Raji (cell line): ENCODE measurements around the gene FAM53A.

ENCODE experiments used
- POLR2A ChIP-seq: IDR thresholded peaks from 2 replicates; pipeline ENCODE4 v1.6.1; 2011; ENCODE audit warnings: low read depth, low read length, control low read depth; ENCODE audit not compliant: insufficient read depth

Gene FAM53A

DNA sequence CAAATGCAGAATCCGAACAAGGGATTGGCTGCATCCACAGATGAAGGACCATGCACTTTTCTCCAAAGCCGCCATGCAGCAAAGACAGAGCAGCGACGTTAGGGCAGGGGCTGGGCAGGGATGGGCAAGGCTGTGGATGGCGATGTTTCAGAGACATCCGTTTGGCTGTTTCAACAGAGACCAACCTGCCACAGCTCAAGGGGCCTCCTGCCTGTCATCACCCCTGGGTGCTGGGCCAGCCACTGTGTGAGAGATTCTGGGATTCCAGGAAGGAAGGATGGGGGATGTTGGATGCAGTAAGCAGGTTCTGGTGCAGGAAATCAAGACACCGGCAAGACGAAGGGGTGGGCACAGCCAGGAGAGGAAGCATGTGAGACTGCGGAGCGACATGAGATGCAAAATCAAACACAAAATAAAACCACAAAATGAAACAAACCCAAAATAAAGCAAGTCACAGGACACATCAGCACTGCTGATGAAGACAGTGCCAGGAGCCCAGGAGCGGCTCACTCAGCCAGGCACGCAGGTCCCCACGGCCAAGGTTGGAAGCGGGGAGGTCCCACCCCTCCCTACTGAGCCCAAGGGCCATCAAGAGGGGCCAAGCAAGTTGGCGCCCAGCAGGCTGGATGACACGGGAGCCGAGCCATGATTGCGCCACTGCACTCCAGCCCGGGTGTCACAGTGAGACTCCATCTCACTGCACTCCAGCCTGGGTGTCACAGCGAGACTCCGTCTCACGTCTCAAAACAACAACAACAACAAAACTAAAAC lies 68.1 kb downstream of the FAM53A start:
- no peak for TF ChIP-seq POLR2A

DNA sequence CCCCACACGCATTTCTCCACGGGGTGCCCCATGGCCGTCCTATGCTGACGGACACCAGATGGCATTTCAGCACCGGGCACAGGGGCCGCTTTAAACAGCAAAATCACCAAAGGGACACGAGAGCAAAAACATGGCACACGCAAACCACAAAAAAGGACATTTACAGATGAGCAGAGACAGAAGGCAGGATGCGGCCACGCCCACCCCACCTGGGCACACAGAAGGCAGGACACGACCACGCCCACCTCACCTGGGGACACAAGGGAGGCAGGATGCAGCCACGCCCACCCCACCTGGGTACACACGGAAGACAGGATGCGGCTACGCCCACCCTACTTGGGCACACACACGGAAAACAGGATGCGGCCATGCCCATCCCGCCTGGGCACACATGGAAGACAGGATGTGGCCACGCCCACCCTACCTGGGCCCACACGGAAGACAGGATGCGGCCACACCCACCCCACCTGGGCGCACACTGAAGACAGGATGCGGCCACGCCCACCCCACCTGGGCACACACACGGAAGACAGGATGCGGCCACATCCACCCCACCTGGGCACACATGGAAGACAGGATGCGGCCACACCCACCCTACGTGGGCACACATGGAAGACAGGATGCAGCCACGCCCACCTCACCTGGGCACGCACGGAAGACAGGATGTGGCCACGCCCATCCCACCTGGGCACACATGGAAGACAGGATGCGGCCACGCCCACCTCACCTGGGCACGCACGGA lies 69.1 kb downstream of the FAM53A start:
- no peak for TF ChIP-seq POLR2A

DNA sequence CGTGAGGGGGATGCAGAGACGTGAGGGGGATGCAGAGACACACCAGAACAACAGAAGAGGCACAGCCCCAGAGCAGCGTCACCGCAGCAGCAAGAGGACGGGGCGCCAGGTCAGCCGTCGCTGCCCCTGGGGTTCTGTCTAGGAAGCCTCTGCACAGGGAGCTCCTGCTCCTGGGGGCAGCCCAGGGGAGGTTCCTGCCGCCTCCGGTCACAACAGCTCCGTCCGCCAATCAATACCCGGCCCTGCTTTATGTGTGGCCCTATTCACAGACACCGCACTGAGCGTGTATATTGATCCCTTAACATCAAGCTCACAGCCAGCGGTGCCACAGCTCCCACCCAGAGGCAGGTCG lies 69.6 kb downstream of the FAM53A start:
- no peak for TF ChIP-seq POLR2A

DNA sequence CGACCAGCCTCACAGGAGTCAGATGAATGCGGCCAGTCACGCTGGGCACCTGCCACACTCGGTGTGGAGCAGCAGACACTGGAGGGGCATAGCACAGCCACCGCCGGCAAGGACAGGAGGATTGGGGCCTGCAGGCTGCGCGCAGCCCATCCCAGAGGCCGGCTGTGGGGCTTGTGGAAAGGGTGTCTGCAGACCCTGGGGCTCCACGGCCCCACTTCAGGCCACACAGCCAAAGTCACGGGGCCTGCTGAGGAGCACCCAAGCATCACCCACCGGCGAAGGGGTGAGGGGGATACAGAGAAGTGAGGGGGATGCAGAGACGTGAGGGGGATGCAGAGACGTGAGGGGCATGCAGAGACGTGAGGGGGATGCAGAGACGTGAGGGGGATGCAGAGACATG lies 70.1 kb downstream of the FAM53A start:
- TF ChIP-seq POLR2A: no peak

DNA sequence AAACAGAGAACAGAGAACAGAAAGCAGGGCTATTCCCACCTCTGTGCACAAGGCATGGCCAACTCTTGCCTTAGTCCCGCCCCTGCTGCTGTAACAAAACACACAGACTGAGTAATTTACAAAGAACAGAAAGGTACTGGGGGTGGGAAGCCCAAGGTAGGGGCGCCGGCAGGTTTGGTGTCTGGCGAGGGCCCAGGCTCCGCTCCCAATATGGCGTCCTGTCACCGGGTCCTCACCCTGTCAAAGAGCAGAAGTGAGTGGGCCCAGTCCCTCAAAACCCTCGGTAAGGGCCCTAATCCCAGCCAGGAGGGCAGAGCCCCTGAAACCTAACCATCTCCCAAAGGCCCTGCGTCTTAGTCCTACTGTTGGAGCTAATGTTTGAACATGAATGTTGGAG lies 71.0 kb downstream of the FAM53A start:
- TF ChIP-seq POLR2A: no peak

DNA sequence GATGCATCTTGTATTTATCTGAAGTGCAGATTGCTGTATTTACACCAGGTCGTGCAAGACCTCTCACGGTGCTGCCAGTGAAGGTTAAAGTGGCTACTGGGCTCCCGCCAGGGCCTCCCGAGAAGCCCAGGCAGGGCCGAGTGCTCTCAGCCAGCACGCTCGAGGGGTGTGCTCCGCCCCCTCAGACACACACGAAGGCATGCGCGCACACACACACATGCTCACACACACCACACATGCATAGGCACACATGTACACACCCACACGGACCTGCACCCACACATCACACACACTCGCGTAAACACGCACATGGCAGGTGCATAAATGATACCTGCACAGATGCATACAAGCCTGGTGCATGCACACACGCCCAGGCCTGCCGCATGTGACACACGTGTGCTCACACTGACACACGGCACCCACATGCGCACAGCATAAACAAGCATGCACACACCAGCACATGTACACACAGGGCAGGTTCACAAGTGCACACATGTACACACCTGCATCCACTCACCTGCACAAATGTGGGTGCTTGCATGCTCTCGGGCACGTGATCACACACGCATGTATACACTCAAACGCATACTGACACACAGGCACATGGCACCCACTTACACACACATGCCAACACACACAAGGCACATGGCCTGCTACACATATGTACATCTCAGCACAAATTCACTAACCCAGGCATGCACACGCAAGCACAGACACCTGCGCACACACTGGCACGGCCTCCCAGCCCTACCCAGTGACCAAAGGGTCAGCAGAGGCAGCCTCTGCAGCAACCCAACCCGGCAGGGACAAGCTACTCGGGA lies 71.6 kb downstream of the FAM53A start:
- TF ChIP-seq POLR2A: no peak

DNA sequence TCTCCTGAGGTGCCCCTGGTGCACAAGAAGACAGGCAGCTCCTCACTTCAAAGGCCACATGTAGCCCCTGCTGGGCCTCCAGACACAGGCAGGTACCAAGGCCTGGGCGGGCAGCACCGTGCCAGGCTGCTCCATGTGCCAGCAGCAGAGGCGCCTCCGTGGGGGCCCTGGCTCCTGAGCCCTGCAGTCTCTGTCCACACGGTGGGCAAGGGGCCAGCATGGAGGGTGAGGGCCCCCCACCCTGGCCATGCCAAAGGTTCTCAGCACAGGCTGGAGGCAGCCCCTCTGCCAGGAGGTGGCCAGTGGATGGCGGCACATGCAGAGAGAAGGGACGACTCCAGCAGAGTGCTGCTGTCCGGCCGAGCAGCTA lies 72.6 kb downstream of the FAM53A start:
- no peak for TF ChIP-seq POLR2A

DNA sequence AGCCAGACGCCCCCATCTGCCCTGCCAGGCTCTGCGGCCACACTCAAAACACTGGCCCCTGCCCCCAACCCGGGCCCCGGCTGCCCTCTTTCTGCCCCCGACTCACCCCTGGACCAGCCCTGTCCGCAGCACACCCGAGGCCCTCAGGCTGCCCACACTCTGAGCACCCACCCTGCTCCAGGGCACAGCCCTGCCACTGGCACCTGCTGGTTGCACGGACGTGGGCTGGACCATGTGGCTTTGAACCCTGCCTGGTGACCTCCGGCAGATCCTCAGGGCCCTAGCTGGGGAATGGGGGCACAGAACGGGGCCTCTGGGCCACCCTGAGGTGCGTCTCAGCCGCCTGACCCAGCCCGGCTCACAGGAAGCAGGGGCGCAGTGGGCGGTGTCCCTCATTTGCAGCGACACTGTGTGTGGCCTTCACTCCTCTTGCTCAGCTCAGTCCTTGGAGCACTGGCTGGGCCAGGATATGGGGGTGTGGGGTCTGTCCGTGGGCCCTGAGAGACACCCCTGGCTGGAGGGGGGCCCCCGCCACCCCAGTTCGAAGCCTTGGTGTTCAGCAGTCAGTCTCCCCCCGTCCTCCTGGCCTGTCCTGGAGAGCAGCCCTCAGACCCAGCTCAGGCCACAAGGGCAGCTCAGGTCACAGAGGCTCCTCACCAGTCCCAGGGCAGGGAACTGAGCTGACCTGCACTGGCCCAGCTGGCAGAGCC lies 73.2 kb downstream of the FAM53A start:
- no peak for TF ChIP-seq POLR2A

DNA sequence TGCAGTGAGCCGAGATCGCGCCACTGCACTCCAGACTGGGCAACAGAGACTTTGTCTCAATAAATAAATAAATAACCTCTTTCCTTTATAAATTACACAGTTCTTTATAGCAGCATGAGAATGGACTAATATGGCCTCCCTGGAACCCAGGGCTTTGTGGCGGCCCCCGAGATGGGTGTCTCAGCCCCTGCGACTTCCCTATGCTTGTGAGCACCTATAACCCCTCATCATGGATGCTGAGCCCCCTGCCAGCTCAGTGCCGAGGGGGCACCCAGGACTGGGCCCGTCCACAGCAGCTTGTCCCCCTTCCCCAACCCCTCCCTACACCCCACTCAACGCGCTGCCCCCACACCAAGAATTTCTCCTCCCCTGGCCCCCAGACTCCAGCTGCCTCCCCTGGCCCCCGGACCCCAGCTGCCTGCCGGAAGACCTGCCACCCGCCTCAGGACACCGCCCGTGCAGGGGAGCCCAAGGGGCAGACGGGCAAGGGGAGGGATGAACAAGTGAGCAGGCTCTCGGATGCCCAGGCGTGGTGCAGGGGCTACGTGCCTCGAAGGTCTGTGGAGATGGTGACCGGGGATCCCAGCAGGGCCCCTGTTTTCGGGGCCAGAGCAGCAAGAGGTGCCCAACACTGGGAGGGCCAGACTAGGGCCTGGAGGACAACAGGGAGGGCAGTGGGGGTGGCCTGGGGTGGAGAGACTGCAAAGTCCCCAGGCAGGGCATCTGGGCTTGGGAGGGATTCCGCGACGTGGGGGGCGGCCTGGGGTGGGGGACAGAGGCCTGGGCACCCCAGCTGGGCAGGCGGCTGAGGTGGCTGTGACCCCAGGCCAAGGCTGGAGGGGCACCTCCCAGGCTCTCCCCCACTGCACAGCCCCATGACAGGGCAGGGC lies 74.0 kb downstream of the FAM53A start:
- no peak for TF ChIP-seq POLR2A

DNA sequence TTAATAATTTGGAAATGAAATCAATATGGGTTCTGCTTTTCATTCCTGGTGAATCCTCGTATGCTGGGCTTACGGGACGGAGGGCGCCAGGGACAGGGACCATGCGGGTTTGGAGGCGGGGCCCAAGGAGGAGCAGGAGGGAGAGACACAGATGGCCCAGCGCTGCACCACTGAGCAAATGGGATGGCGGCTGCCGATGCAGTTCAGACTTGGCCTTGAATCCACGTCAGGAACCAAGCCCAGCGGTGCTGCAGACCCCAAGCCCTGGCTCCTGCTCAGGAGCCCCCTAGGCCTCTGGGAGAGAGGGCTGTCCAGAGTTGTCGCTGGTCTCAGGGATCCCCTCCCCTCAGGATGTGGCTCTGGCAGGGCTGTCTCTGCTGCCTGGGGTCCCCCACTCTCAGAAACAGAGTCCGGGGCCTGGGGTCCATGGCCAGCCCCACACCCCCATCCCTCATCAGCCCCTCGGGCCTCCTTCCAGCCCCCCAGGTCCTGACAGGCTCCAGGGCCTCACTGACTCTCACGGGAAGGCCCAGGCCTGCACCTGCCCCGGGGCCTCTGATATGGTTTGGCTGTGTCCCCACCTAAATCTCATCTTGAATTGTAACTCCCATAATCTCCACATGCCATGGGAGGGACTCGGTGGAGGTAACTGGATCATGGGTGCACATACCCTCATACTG lies 75.2 kb downstream of the FAM53A start:
- no peak for TF ChIP-seq POLR2A

DNA sequence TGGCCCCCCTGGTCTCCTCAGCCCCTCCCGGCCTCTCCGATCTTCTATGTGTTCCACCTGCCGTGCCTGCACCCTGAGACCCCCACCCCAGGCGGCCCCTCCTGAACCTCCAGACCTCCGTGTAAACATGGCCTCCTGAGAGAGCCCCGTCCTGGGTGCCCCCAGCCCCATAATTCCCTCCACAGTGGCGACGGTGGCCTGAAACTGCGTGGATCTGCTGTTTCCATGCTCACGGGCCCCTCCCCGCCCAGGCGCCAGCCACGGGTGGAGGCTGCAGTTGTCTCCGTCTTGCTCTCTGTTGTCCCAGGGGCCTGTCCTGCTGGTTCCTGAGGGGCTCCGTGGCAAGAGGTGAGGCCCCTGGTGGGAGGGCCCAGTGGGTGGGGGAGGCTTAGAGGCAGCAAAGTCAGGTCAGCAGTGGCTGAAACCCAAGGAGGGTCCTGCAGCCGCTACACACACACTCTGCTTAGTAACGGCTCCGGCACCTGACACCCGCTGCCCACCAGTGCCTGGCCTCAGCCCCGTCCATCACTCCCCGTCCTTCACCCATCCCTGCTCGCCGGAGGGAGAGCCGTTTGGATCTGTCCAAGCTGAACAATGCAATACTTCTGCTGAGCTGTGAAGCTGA lies 75.8 kb downstream of the FAM53A start:
- no peak for TF ChIP-seq POLR2A

DNA sequence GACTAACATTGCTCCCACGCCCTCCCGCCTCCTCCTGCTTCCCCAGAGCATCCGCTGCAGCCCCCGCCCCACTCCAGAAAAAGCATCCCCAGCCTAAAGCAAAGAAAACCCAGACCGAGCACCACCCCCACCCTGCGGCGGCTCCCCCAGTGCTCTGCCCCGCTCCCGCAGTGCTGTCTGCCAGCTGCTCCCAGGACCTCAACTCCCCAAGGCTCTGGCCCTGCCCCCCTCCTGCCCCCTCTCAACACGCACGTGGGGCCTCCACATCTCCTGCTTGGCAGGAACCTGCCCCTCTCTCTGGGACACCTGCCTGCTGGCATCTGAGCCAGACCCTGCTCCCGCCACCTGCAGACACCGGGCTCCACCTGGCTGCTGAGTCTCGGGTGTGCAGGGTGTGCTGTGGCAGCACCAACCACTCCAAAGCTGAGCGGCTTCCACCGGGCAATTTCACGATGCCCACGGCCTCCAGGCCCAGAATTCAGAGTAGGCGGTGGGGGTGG lies 79.4 kb downstream of the FAM53A start:
- TF ChIP-seq POLR2A: no peak

DNA sequence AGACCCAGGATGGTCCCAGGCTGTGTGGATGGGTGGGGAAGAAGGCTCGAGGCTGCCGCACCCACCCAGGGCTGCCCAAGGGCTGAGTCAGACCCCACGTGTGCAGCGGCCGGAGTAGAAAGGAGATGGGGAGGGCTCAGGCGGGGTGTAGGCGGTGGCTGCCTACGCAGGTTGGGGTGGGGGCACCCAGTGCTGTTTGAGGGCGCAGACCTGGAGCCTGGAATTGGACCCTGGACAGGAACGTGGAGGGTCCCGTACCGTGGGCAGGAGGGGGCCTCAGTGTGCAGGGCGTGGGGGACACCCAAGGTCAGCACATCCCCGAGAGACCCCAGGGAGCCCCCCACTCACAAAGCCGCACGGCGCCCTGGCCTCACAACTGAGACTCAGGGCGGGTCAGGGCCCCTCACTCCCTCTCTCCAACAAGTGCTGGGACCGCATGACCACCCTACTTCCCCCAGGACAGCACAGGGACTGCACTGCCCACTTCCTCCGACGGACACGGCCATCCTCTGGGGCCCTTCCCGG lies 79.9 kb downstream of the FAM53A start:
- no peak for TF ChIP-seq POLR2A
